ENCODE measurements around the gene ENC1. TPM values are rescaled to one million over a fixed set of nuclear protein-coding genes. Genes with fewer than 3 reads are reported as not detected.

Gene ENC1
- total RNA-seq, 2 experiments from 2014 or later = 0.38 to 1.5 TPM

DNA sequence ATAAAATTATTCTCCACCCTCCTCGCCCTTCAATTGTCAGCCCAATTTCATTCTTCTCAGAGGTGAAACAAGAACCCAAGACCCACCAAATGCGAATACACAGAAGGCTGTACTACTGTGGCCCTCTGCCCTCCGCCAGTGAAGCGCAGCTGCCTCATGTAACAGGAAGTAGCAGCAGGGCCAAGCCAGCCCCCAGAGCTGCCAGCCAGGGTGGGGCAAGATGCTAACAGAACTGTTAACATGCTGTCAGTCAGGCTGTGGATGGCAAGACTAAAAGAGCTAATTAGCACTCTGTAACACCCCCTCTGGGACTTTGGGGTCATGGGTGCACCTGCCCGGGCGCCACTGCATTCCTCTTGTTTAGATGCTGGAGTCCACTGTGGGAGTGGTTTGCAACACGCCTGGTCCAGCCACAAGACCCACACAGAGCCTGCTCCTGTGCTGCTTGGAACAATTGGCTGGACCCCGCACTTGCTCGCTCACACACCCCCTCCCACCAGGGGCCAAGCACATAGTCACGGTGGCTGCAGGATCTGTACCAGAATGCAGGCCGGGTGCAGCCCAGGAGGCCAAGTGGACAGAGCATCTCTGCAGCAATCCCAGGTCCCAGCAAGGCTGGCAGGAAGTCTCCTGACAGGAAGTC, 30.0 kb upstream of the ENC1 start:
- no peak for DNase-seq
- ATAC-seq = no peak
- no peak overlapping the region for H3K27ac Mint-ChIP-seq
- no peaks in the 10 kb centered on the region for H3K9me3 Mint-ChIP-seq (ENCODE audit: low read depth)
- H3K27me3 Mint-ChIP-seq = peaks cover 17% of the 10 kb centered on the region
- no peaks in the 10 kb centered on the region for H3K36me3 Mint-ChIP-seq
- CTCF ChIA-PET = no interaction called here
- H3K4me1 Mint-ChIP-seq = no peaks in the 10 kb centered on the region
- no peak overlapping the region for H3K4me3 Mint-ChIP-seq

DNA sequence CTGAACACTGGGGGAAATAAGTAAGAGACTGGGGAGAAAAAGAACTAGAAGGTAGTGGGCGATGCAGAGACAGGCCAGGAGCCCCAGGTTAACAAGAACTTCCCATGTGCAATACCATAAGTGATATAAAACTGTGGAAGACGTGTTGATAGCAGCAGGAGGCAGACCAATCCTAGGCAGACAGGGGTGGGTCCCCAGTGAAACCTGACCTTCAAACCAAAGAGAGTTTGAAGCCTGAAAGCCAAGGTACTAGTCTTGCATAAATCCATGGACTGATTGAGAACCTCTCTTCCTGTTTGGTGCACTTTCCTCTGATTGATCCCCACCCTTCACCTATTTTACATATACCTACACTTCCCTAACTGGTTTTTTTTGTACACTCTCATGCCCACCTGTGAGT, 29.3 kb upstream of the ENC1 start:
- peaks cover 21% of the 10 kb centered on the region for H3K27me3 Mint-ChIP-seq
- no peak overlapping the region for H3K27ac Mint-ChIP-seq
- H3K4me3 Mint-ChIP-seq = no peak overlapping the region
- CTCF ChIA-PET = no interaction called here
- H3K36me3 Mint-ChIP-seq = no peaks in the 10 kb centered on the region
- ATAC-seq = no peak
- H3K9me3 Mint-ChIP-seq (ENCODE audit: low read depth) = no peaks in the 10 kb centered on the region
- H3K4me1 Mint-ChIP-seq = no peaks in the 10 kb centered on the region
- no peak for DNase-seq

DNA sequence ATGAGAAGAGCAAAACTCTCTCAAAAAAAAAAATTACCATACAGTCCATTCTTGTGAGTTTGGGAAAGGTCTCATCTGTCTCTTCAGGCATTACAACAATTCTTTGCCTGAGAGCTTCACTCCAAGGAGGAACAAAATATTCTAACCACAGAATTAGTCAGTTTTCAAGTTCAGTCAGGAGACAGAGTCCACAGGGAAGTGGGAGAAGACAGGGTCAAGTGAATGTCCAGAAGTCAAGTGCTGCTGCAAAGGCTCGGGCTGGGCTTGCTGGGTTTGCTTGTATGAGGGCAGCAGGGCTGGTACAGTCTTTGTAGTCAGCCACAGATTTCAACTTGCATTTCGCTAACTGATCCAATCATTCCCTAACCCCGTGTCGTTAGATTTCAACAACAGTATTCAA, 26.9 kb upstream of the ENC1 start:
- Mint-ChIP-seq H3K27me3 (peaks cover 25% of the 10 kb centered on the region), H3K9me3 (ENCODE audit: low read depth) (no peaks in the 10 kb centered on the region), H3K4me1 (no peaks in the 10 kb centered on the region), H3K4me3 (no peak overlapping the region), H3K27ac (no peak overlapping the region), H3K36me3 (no peaks in the 10 kb centered on the region)
- CTCF ChIA-PET = no interaction called here
- no peak for ATAC-seq
- DNase-seq = no peak

DNA sequence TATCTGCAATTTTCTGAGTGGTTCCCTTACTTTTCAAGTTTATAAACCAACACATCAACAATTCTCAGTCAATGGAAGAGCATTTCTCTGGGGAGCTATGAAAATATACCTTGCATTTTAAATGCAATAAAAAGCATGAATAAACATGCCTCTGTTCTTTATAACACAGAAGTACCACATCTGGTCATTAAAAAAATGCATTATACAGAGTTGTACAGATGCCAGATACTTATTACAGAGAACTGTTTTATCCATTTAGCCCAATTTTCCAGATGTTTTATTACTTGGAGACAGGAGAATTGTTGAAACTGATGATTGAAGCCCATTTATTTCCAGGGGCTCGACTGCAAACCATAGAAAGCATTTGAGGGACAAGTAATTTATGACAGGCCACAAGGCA, 25.3 kb upstream of the ENC1 start:
- ATAC-seq (no peak), DNase-seq (no peak)
- Mint-ChIP-seq H3K4me1 (no peaks in the 10 kb centered on the region), H3K36me3 (no peaks in the 10 kb centered on the region), H3K4me3 (no peak overlapping the region), H3K9me3 (ENCODE audit: low read depth) (no peaks in the 10 kb centered on the region), H3K27me3 (peaks cover 38% of the 10 kb centered on the region), H3K27ac (no peak overlapping the region)
- CTCF ChIA-PET = no interaction called here

DNA sequence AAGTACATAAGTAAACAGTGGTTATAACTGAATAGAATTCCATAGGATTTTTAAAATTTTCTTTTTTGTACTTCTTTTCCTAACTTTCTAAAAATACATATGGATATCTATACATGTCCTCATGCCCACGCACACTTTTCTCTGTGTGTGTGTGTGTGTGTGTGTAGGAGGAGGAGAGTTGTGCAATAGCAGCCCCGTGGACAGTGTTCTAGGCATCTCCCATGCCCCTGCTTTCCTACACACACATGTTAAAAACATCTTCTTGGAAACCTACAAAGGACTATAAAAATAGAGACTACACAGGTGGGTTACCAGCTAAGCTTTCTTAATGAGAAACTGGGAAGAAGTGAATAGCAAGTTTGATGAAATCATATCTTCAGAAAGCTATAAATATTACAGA, 24.7 kb upstream of the ENC1 start:
- H3K27me3 Mint-ChIP-seq = peaks cover 41% of the 10 kb centered on the region
- H3K4me3 Mint-ChIP-seq = no peak overlapping the region
- DNase-seq (no peak), ATAC-seq (no peak)
- no peaks in the 10 kb centered on the region for H3K4me1 Mint-ChIP-seq
- H3K27ac Mint-ChIP-seq = no peak overlapping the region
- H3K9me3 Mint-ChIP-seq (ENCODE audit: low read depth) = no peaks in the 10 kb centered on the region
- CTCF ChIA-PET = no interaction called here
- H3K36me3 Mint-ChIP-seq = no peaks in the 10 kb centered on the region

DNA sequence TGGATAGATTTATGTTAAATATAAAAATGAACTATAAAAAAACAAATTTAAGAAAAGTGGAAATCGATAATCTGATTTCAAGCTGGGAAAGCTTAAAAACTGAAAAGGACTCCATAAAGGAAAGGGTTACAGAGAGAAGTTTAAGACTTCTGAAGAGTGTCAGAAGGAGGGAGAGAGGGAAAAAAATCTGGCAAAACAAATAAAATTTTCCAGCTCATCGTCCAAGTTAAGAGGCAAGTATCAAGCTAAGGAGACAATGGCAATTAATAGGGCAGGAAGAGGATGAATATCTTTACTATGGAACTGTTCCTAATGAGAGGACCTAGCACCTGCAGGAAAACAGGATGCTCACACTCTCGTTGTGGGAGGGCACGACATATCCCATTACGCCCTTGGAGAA, 24.0 kb upstream of the ENC1 start:
- H3K27ac Mint-ChIP-seq = no peak overlapping the region
- no peak overlapping the region for H3K4me3 Mint-ChIP-seq
- no peak for ATAC-seq
- DNase-seq = no peak
- CTCF ChIA-PET = no interaction called here
- no peaks in the 10 kb centered on the region for H3K36me3 Mint-ChIP-seq
- H3K9me3 Mint-ChIP-seq (ENCODE audit: low read depth) = no peaks in the 10 kb centered on the region
- peaks cover 44% of the 10 kb centered on the region for H3K27me3 Mint-ChIP-seq
- no peaks in the 10 kb centered on the region for H3K4me1 Mint-ChIP-seq

DNA sequence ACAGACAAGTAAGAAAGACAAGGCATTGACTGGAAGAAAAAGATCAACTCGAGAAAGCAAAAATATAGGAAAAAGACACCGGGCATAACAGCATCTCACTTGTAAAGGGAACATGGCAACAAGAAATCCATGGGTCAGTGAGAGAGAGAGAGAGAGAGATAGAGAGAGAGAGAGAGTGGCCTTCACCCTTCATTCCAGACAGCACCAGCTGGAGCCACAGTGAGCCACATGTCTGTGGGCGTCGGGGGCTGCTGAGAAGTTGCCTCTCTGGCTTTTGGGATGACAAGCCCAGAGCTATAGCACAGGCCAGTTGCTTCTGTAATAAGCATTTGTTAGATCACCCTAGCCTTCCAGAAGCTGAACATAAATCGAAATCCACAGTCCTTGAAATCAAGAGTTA, 20.3 kb upstream of the ENC1 start:
- ATAC-seq = no peak
- CTCF ChIA-PET = interaction anchor here (2.3 kb wide), 1 partner anchor 12 kb away, joined by 6 read pairs; no protein-coding TSS in a partner anchor

DNA sequence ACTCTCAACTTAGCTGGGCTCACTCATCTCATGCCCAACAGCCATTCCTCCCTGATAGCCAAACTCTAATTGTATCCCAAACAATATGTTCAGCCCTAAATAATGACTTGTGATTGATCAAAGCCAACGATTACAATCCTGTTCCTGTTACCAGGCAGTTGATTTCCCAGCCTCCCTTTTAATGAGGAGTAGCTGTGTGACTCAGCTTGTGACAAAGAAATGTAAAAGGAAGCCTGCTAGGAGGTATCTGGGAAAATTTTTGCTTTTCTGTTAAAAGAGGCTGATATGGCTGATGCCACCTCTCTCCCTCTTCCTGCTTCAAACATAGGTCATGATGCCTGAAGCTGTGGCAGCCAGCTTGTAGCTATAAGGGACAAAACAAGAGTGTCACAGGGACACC, 19.6 kb upstream of the ENC1 start:
- Mint-ChIP-seq H3K36me3 (no peaks in the 10 kb centered on the region), H3K4me3 (no peak overlapping the region), H3K27me3 (peaks cover 43% of the 10 kb centered on the region), H3K27ac (no peak overlapping the region), H3K9me3 (ENCODE audit: low read depth) (no peaks in the 10 kb centered on the region), H3K4me1 (no peaks in the 10 kb centered on the region)
- ATAC-seq (no peak), DNase-seq (no peak)
- CTCF ChIA-PET = interaction anchor here (2.3 kb wide), 1 partner anchor 11 kb away, joined by 6 read pairs; no protein-coding TSS in a partner anchor

More for the DNA sequence above, 20.3 kb upstream of the ENC1 start:
- Mint-ChIP-seq H3K27ac (no peak overlapping the region), H3K36me3 (no peaks in the 10 kb centered on the region), H3K4me1 (no peaks in the 10 kb centered on the region), H3K4me3 (no peak overlapping the region), H3K9me3 (ENCODE audit: low read depth) (no peaks in the 10 kb centered on the region), H3K27me3 (peaks cover 47% of the 10 kb centered on the region)
- DNase-seq = no peak

DNA sequence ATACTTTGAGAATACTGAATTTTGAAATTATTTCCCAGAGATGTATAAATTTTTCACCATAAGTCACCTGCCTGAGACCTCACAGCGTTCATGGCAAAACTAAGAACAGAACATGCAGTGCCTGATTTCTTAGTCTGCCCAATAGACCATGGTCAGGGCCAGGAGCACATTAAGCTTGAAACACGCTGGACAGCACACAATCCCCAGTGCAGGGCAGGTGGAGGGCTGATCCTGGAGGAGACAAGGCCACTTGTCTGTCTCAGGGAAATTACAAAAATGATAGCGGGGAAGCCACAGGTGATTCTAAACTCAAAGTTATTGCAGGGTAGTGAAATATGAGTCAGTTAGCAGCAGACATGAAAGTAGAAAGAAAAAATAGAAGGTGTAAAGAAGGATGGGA, 18.6 kb upstream of the ENC1 start:
- H3K9me3 Mint-ChIP-seq (ENCODE audit: low read depth) = no peaks in the 10 kb centered on the region
- no peaks in the 10 kb centered on the region for H3K36me3 Mint-ChIP-seq

DNA sequence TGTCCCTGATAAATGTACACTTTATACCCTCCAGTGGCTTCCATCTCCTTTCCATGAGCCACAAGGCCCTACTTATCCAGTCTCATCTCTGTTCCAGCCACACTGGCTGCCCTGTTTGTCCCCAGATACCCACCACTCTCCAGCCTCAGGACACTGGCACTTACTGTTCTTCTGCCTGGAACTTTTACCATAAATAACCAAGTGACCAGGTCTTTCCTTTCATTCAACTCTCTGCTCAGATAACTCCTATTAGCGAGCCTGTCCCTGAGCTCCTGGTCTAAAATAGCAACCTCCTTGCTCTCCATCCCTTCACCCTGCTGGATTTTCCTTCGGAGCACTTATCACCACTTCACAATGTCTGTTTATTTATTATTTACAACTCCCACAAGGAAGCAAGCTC, 16.6 kb upstream of the ENC1 start:
- Mint-ChIP-seq H3K27ac (no peak overlapping the region), H3K27me3 (peaks cover 36% of the 10 kb centered on the region), H3K36me3 (no peaks in the 10 kb centered on the region), H3K4me1 (no peaks in the 10 kb centered on the region), H3K9me3 (ENCODE audit: low read depth) (no peaks in the 10 kb centered on the region), H3K4me3 (no peak overlapping the region)
- ATAC-seq = no peak
- DNase-seq = no peak
- CTCF ChIA-PET = interaction anchor here (0.8 kb wide), 1 partner anchor 8 kb away, joined by 3 read pairs; no protein-coding TSS in a partner anchor

More for the DNA sequence above, 18.6 kb upstream of the ENC1 start:
- Mint-ChIP-seq H3K4me1 (no peaks in the 10 kb centered on the region), H3K27me3 (peaks cover 47% of the 10 kb centered on the region), H3K4me3 (no peak overlapping the region), H3K27ac (no peak overlapping the region)
- ATAC-seq (no peak), DNase-seq (no peak)
- CTCF ChIA-PET = no interaction called here

DNA sequence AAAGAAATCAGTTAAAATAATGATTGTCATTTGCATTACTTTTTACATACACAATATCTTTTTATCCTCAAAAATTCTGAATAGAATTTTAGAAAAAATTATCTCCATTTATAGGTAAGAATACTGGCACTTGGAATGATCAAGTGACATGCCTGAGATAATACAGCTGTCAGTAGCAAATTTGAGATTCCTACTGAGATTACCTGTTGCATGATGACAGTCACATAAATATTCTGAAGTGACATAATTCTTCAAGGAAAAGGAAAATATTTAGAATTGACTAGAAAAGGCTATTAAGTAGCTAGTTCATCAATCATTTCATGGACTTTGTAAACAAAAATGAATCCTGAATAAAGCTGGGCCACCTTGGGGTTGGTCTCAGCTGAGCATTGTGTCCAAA, 15.2 kb upstream of the ENC1 start:
- Mint-ChIP-seq H3K27ac (no peak overlapping the region), H3K36me3 (no peaks in the 10 kb centered on the region), H3K4me3 (no peak overlapping the region), H3K27me3 (peaks cover 31% of the 10 kb centered on the region), H3K4me1 (no peaks in the 10 kb centered on the region), H3K9me3 (ENCODE audit: low read depth) (no peaks in the 10 kb centered on the region)
- CTCF ChIA-PET = no interaction called here
- no peak for DNase-seq
- no peak for ATAC-seq

DNA sequence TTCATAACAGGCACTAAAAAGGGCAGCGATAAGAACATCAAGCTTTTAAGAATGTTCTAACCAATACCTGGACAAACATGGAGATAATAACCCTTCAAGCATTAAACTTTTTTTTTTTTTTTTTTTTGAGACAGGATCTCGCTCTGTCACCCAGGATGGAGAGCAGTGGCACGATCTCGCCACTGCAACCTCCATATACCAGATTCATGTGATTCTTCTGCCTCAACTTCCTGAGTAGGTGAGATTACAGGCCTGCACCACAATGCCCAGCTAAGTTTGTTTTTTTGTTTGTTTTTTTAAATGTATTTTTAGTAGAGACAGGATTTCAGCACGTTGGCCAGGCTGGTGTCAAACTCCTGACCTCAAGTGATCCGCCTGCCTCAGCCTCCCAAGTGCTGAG, 14.7 kb upstream of the ENC1 start:
- Mint-ChIP-seq H3K27me3 (peaks cover 31% of the 10 kb centered on the region), H3K36me3 (no peaks in the 10 kb centered on the region), H3K4me3 (no peak overlapping the region), H3K9me3 (ENCODE audit: low read depth) (no peaks in the 10 kb centered on the region), H3K27ac (no peak overlapping the region), H3K4me1 (no peaks in the 10 kb centered on the region)
- DNase-seq (no peak), ATAC-seq (no peak)
- CTCF ChIA-PET = no interaction called here

DNA sequence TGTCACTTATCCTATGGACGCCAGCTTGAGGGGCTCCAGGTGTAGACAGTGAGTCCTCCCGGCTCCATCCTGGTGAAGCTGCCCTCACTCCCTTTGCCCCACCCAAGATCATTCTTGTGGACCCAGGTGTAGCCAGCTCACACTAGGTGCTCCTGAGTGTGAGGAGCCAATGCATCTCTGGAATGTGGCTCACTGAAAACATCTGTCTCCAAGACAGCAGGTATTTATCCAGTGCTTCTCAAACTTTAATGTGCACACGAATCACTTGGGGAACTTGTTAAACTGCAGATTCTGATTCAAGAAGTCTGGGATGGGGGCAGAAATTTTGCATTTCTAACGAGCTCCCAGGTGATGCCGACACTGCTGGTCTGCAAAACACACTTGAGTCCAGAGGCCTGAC, 13.5 kb upstream of the ENC1 start:
- peaks cover under 1% of the 10 kb centered on the region for H3K4me1 Mint-ChIP-seq
- ATAC-seq (no peak), DNase-seq (no peak)
- H3K4me3 Mint-ChIP-seq = no peak overlapping the region
- CTCF ChIA-PET = interaction anchor here (1.2 to 1.4 kb wide), 2 partner anchors 12 to 14 kb away, joined by 3 read pairs; partner anchors contain the start of gene ENC1
- peaks cover 34% of the 10 kb centered on the region for H3K27me3 Mint-ChIP-seq
- H3K9me3 Mint-ChIP-seq (ENCODE audit: low read depth) = no peaks in the 10 kb centered on the region
- no peaks in the 10 kb centered on the region for H3K36me3 Mint-ChIP-seq
- H3K27ac Mint-ChIP-seq = no peak overlapping the region

DNA sequence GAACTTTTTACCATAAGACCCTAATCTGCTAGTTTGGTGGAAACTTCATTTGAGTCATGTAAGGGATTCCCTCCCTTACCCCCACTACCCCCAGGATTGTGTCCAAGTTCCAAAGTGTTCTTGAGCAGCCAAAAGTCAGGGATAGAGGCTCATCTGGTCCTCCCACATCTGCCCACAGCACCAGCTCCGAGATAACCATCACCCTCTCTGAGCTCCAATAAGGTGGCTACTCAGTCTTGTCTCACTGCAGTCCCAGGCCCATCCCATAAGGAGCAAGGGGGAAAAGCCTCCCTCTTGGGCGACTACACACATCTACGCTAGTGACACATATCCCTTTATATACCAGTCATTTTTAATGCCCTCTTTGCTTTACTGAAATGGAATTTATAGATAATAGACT, 12.0 kb upstream of the ENC1 start:
- CTCF ChIA-PET = no interaction called here
- Mint-ChIP-seq H3K4me3 (no peak overlapping the region), H3K36me3 (no peaks in the 10 kb centered on the region), H3K4me1 (peaks cover 8% of the 10 kb centered on the region), H3K9me3 (ENCODE audit: low read depth) (no peaks in the 10 kb centered on the region), H3K27ac (no peak overlapping the region), H3K27me3 (peaks cover 35% of the 10 kb centered on the region)
- ATAC-seq (no peak), DNase-seq (no peak)

DNA sequence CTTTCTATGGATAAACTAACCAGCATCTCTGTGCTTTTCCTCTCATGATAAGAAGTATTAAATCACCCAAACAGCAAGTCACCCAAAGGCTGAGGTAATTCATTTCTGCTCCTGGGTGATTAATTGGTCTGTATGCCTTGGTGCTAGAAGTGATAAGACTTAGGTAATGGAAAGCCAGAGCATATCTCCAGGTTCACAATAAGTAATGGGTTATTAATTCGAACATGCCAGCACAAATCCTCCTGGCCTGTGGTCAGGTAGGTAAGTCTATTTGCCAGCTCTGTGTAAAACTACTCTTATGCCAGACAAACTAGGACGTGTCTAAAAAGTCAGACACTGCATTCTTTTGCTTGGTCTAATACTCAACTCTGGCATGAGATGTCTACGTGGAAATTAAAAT, 11.2 kb upstream of the ENC1 start:
- Mint-ChIP-seq H3K4me1 (peaks cover 8% of the 10 kb centered on the region), H3K27ac (no peak overlapping the region), H3K27me3 (peaks cover 37% of the 10 kb centered on the region), H3K9me3 (ENCODE audit: low read depth) (no peaks in the 10 kb centered on the region), H3K36me3 (no peaks in the 10 kb centered on the region), H3K4me3 (no peak overlapping the region)
- CTCF ChIA-PET = no interaction called here
- no peak for ATAC-seq
- no peak for DNase-seq
